HepG2 (cell line): ENCODE data around the gene FHIT. TPM values are rescaled to one million over a fixed set of nuclear protein-coding genes. Genes with fewer than 3 reads are reported as not detected.

ENCODE experiments used
- ATAC-seq: fragments of 200-7000 bp; cut with Tn5 transposase; 3 replicates; pipeline ENCODE4 v1.9.1; 2020; ENCODE audit warnings: mild to moderate bottlenecking, moderate library complexity
- BruUV-seq: library from RNA; stranded (reverse); fragments of 400-500 nt; replicated peaks from 2 replicates; lab custom pipeline; 2021; lab: Mats Ljungman, UMichigan
- CTCF ChIA-PET: fragments of 300-600 bp; formaldehyde crosslinking; extraction: SDS; loops from one replicate; lab custom pipeline; 2021; ENCODE audit warnings: low total read pairs, inconsistent platforms, low intra/inter-chr PET ratio; lab: Yijun Ruan, JAX
- POLR2A ChIA-PET: fragments of 350-600 bp; sonication (Branson Sonifier 250); formaldehyde crosslinking; loops from one replicate; lab custom pipeline; 2020; ENCODE audit warnings: antibody characterized with exemption, inconsistent platforms; lab: Yijun Ruan, JAX
- DNase-seq: peaks from one replicate; pipeline ENCODE4 v3.0.0-alpha.2; 2015; ENCODE audit warnings: low spot score
- FAIRE-seq: peaks from 3 replicates; lab custom pipeline; 2011; peaks lifted over from hg19 to GRCh38; lab: Jason Lieb, UNC
- H2AFZ ChIP-seq: one replicate; pipeline ENCODE4 v1.6.1; 2011; ENCODE audit warnings: low read length, inconsistent platforms
- H3K27ac ChIP-seq: fragments of 300-600 bp; 3 replicates; pipeline ENCODE4 v1.8.0; 2011; ENCODE audit warnings: mixed run types, mild to moderate bottlenecking, mixed read lengths, low read length, inconsistent platforms; ENCODE audit not compliant: insufficient read depth; ENCODE audit errors: extremely low read length
- H3K27me3 ChIP-seq, 2 experiments: fragments of 200-600 bp in 1 of 2; 2 replicates in 1 of 2; 3 replicates in 1 of 2; pipeline versions ENCODE4 v1.6.0 to v1.8.0; 2011; ENCODE audit warnings: low read length in 2 of 2, mild to moderate bottlenecking in 2 of 2, moderate library complexity in 2 of 2, inconsistent platforms in 1 of 2; ENCODE audit not compliant: insufficient read depth in 2 of 2, control insufficient read depth in 1 of 2
- H3K36me3 ChIP-seq, 2 experiments: fragments of 200-600 bp in 1 of 2; replicated peaks in 1 of 2; 2 replicates in 1 of 2; 3 replicates in 1 of 2; pipeline versions ENCODE4 v1.5.1 to v1.8.0; 2011; ENCODE audit warnings: low read length in 2 of 2, inconsistent platforms in 1 of 2; ENCODE audit not compliant: insufficient read depth in 2 of 2, control insufficient read depth in 1 of 2
- H3K4me1 ChIP-seq: 2 replicates; pipeline ENCODE4 v1.5.1; 2012; ENCODE audit warnings: low read length, inconsistent platforms; ENCODE audit not compliant: insufficient read depth
- H3K4me2 ChIP-seq: 2 replicates; pipeline ENCODE4 v1.6.0; 2011; ENCODE audit warnings: low read depth, low read length, inconsistent platforms
- H3K4me3 ChIP-seq, 3 experiments: fragments of 200-600 bp in 1 of 3; sonication (generic), shearing (Covaris generic) in 1 of 3; replicated peaks in 1 of 3; 2 replicates each; pipeline ENCODE4 v1.5.1; 2011 to 2016; ENCODE audit warnings: low read length in 3 of 3, inconsistent platforms in 2 of 3, low read depth in 2 of 3, mild to moderate bottlenecking in 2 of 3, control low read depth in 1 of 3, mixed read lengths in 1 of 3; ENCODE audit not compliant: insufficient read depth in 1 of 3
- H3K79me2 ChIP-seq: one replicate; pipeline ENCODE4 v1.6.1; 2011; ENCODE audit warnings: low read length, inconsistent platforms; ENCODE audit not compliant: insufficient read depth
- H3K9ac ChIP-seq: 2 replicates; pipeline ENCODE4 v1.6.0; 2011; ENCODE audit warnings: mild to moderate bottlenecking, low read depth, low read length, inconsistent platforms; ENCODE audit not compliant: insufficient read depth
- H3K9me3 ChIP-seq: 2 replicates; pipeline ENCODE4 v1.5.1; 2012; ENCODE audit warnings: mild to moderate bottlenecking, low read length
- H4K20me1 ChIP-seq: 2 replicates; pipeline ENCODE4 v1.6.0; 2011; ENCODE audit warnings: inconsistent platforms, mild to moderate bottlenecking, low read length, moderate library complexity; ENCODE audit not compliant: insufficient read depth
- BCL6 ChIP-seq: IDR thresholded peaks from 2 replicates; pipeline ENCODE4 v1.6.1; 2016; ENCODE audit warnings: missing genetic modification reagents, missing compliant biosample characterization
- EZH2 ChIP-seq: conservative IDR thresholded peaks from 2 replicates; pipeline ENCODE4 v1.6.1; 2012; ENCODE audit warnings: mild to moderate bottlenecking, low read depth, low read length, moderate library complexity
- FOXK1 ChIP-seq: sonication (generic); formaldehyde crosslinking; IDR thresholded peaks from 2 replicates; pipeline ENCODE4 v1.4.0; 2020; ENCODE audit warnings: low read depth, missing genetic modification reagents, borderline replicate concordance
- GTF2F1 ChIP-seq: fragments of 150-350 bp; IDR thresholded peaks from 2 replicates; pipeline ENCODE4 v1.6.1; 2014; ENCODE audit warnings: low read length
- HDAC1 ChIP-seq: sonication (generic); formaldehyde crosslinking; IDR thresholded peaks from 2 replicates; pipeline ENCODE4 v1.5.1; 2020; ENCODE audit warnings: mild to moderate bottlenecking, missing genetic modification reagents
- HES4 ChIP-seq: sonication (generic); formaldehyde crosslinking; IDR thresholded peaks from 2 replicates; pipeline ENCODE4 v1.9.0; 2021; ENCODE audit warnings: mild to moderate bottlenecking, missing genetic modification reagents, borderline replicate concordance
- PAF1 ChIP-seq: IDR thresholded peaks from 2 replicates; pipeline ENCODE4 v1.6.1; 2016; ENCODE audit warnings: missing genetic modification reagents, missing compliant biosample characterization
- RCOR2 ChIP-seq: IDR thresholded peaks from 2 replicates; pipeline ENCODE4 v1.6.1; 2016; ENCODE audit warnings: missing biosample characterization, missing genetic modification reagents
- ZKSCAN5 ChIP-seq: sonication (generic); formaldehyde crosslinking; IDR thresholded peaks from 2 replicates; pipeline ENCODE4 v1.5.1; 2020; ENCODE audit warnings: mild to moderate bottlenecking, missing genetic modification reagents
- ZNF296 ChIP-seq: sonication (generic); formaldehyde crosslinking; conservative IDR thresholded peaks from 2 replicates; pipeline ENCODE4 v1.5.0; 2020; ENCODE audit warnings: mild to moderate bottlenecking, missing genetic modification reagents
- ZNF430 ChIP-seq: sonication (generic); formaldehyde crosslinking; IDR thresholded peaks from 2 replicates; pipeline ENCODE4 v1.9.0; 2021; ENCODE audit warnings: mild to moderate bottlenecking, missing genetic modification reagents
- ZNF883 ChIP-seq: sonication (generic); formaldehyde crosslinking; IDR thresholded peaks from 2 replicates; pipeline ENCODE4 v1.5.1; 2020; ENCODE audit warnings: mild to moderate bottlenecking, missing genetic modification reagents; ENCODE audit errors: not compliant biosample characterization
- ZSCAN30 ChIP-seq: sonication (generic); formaldehyde crosslinking; IDR thresholded peaks from 2 replicates; pipeline ENCODE4 v1.5.0; 2020; ENCODE audit warnings: mild to moderate bottlenecking, missing genetic modification reagents
- ZUFSP ChIP-seq: sonication (generic); formaldehyde crosslinking; IDR thresholded peaks from 2 replicates; pipeline ENCODE4 v1.9.0; 2021; ENCODE audit warnings: missing genetic modification reagents, mild to moderate bottlenecking, borderline replicate concordance
- WGBS: methylation state at CpG from one replicate; pipeline ENCODE4 v1.1.6; 2017; ENCODE audit warnings: low lambda C conversion rate; 5-methylcytosine and 5-hydroxymethylcytosine counted together
- in situ Hi-C: cut with HindIII; loops from 2 replicates; pipeline ENCODE4 v1.10.0; 2017; ENCODE audit warnings: low pct_unique_long_range_greater_than_20kb; ENCODE audit not compliant: extremely low pct_ligation_motif_present
- intact Hi-C: fragments of 100-400 bp; cut with micrococcal nuclease; formaldehyde crosslinking; loops from one replicate; pipeline ENCODE4 v1.10.0; 2022; ENCODE audit not compliant: unreplicated experiment
- polyA plus RNA-seq, 8 experiments: library from polyadenylated mRNA; depleted of rRNA in 3 of 8; stranded (reverse) in 7 of 8; unstranded in 1 of 8; fragments of >200 nt; fragmentation: Illumina TruSeq in 4 of 8; extraction: Trizol in 4 of 8; gene quantifications; 2 replicates each; pipeline versions ENCODE4 v1.2.1 to v1.2.3, GENCODE V29; 2011 to 2016; ENCODE audit warnings: low read depth in 4 of 8, missing spikeins in 1 of 8, mixed read lengths in 1 of 8; ENCODE audit not compliant: insufficient read depth in 1 of 8
- total RNA-seq, 5 experiments: library from RNA; depleted of rRNA; stranded (reverse); fragments of >200 nt; fragmentation: Illumina TruSeq; extraction: Trizol; gene quantifications; 2 replicates each; pipeline ENCODE4 v1.2.3, GENCODE V29; 2016; ENCODE audit warnings: low read depth in 1 of 5
- TF ChIP-seq, protein P1 (sequence below): sonication (generic); formaldehyde crosslinking; conservative IDR thresholded peaks from 2 replicates; pipeline ENCODE4 v1.4.0; 2020; ENCODE audit warnings: missing genetic modification reagents
- TF ChIP-seq, protein P2 (sequence below): sonication (generic); formaldehyde crosslinking; IDR thresholded peaks from 2 replicates; pipeline ENCODE4 v1.4.0; 2020; ENCODE audit warnings: missing genetic modification reagents, borderline replicate concordance
- TF ChIP-seq, protein P3 (sequence below): sonication (generic); formaldehyde crosslinking; IDR thresholded peaks from 2 replicates; pipeline ENCODE4 v1.5.0; 2020; ENCODE audit warnings: mild to moderate bottlenecking, missing genetic modification reagents

Gene FHIT
- total and polyA plus RNA-seq, 2 of the 13 experiments (the other 11 are each of a cell fraction or from before 2014, with no cell fraction given): 4.0 to 4.6 TPM

- TF ChIP-seq BCL6 (CRISPR knock-in tag) (no peak), RCOR2 (CRISPR knock-in tag) (no peak), ZSCAN30 (CRISPR knock-in tag) (no peak)
- TF ChIP-seq, protein P1, sequence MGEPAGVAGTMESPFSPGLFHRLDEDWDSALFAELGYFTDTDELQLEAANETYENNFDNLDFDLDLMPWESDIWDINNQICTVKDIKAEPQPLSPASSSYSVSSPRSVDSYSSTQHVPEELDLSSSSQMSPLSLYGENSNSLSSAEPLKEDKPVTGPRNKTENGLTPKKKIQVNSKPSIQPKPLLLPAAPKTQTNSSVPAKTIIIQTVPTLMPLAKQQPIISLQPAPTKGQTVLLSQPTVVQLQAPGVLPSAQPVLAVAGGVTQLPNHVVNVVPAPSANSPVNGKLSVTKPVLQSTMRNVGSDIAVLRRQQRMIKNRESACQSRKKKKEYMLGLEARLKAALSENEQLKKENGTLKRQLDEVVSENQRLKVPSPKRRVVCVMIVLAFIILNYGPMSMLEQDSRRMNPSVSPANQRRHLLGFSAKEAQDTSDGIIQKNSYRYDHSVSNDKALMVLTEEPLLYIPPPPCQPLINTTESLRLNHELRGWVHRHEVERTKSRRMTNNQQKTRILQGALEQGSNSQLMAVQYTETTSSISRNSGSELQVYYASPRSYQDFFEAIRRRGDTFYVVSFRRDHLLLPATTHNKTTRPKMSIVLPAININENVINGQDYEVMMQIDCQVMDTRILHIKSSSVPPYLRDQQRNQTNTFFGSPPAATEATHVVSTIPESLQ: no peak
Observed at GRCh38 chr3:60434950-60435349, 816.3 kb downstream of the FHIT start (continued).

- Histone ChIP-seq H3K36me3 (no peaks in the 10 kb centered on the region), H4K20me1 (no peaks in the 10 kb centered on the region), H3K79me2 (no peaks in the 10 kb centered on the region), H3K27me3 (no peaks in the 10 kb centered on the region), H3K9me3 (no peaks in the 10 kb centered on the region), H3K4me2 (no peak overlapping the region), H2AFZ (no peak overlapping the region), H3K4me1 (no peaks in the 10 kb centered on the region), H3K9ac (no peak overlapping the region), H3K27ac (no peak overlapping the region), H3K4me3 (no peak overlapping the region)
- POLR2A ChIA-PET: no interaction called here
- ATAC-seq (no peak), DNase-seq (no peak), FAIRE-seq (no peak)
- WGBS: 34% methylated on average over 1 of the region's 1 CpG
- intact Hi-C loops (no loop called here), in situ Hi-C loops (no loop called here)
- CTCF ChIA-PET: no interaction called here
- BruUV-seq: no TSS peak
- TF ChIP-seq ZNF296 (CRISPR knock-in tag): no peak
- TF ChIP-seq PAF1 (CRISPR knock-in tag): no peak
- no peak for TF ChIP-seq GTF2F1
- no peak for TF ChIP-seq ZKSCAN5 (CRISPR knock-in tag)
- TF ChIP-seq ZNF430 (CRISPR knock-in tag): no peak
- TF ChIP-seq EZH2: no peak
- no peak for TF ChIP-seq HES4 (CRISPR knock-in tag)
- TF ChIP-seq FOXK1: no peak
- TF ChIP-seq HDAC1 (CRISPR knock-in tag): no peak
- TF ChIP-seq, protein P2, sequence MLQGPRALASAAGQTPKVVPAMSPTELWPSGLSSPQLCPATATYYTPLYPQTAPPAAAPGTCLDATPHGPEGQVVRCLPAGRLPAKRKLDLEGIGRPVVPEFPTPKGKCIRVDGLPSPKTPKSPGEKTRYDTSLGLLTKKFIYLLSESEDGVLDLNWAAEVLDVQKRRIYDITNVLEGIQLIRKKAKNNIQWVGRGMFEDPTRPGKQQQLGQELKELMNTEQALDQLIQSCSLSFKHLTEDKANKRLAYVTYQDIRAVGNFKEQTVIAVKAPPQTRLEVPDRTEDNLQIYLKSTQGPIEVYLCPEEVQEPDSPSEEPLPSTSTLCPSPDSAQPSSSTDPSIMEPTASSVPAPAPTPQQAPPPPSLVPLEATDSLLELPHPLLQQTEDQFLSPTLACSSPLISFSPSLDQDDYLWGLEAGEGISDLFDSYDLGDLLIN (CRISPR knock-in tag): no peak
- TF ChIP-seq, protein P3, sequence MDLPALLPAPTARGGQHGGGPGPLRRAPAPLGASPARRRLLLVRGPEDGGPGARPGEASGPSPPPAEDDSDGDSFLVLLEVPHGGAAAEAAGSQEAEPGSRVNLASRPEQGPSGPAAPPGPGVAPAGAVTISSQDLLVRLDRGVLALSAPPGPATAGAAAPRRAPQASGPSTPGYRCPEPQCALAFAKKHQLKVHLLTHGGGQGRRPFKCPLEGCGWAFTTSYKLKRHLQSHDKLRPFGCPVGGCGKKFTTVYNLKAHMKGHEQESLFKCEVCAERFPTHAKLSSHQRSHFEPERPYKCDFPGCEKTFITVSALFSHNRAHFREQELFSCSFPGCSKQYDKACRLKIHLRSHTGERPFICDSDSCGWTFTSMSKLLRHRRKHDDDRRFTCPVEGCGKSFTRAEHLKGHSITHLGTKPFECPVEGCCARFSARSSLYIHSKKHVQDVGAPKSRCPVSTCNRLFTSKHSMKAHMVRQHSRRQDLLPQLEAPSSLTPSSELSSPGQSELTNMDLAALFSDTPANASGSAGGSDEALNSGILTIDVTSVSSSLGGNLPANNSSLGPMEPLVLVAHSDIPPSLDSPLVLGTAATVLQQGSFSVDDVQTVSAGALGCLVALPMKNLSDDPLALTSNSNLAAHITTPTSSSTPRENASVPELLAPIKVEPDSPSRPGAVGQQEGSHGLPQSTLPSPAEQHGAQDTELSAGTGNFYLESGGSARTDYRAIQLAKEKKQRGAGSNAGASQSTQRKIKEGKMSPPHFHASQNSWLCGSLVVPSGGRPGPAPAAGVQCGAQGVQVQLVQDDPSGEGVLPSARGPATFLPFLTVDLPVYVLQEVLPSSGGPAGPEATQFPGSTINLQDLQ (CRISPR knock-in tag): no peak
- TF ChIP-seq ZUFSP (CRISPR knock-in tag): no peak
- TF ChIP-seq ZNF883: no peak
Observed at GRCh38 chr3:60434323-60434722, 816.9 kb downstream of the FHIT start.
